HCT116 (cell line): ENCODE results near the gene BIVM.

Source experiments
- JUND ChIP-seq: IDR thresholded peaks from 2 replicates; pipeline ENCODE4 v1.6.1; 2012
- RAD21 ChIP-seq: IDR thresholded peaks from 2 replicates; pipeline ENCODE4 v1.6.1; 2012; ENCODE audit warnings: low read depth, mild to moderate bottlenecking
- SIN3A ChIP-seq: IDR thresholded peaks from 2 replicates; pipeline ENCODE4 v1.6.1; 2012; ENCODE audit warnings: low read depth
- TF ChIP-seq, protein P1 (sequence below), 3 experiments: fragments of 200-600 bp in 1 of 3; sonication (generic) in 1 of 3; IDR thresholded peaks in 2 of 3; conservative IDR thresholded peaks in 1 of 3; 2 replicates each; pipeline ENCODE4 v1.5.1; 2012 to 2017; ENCODE audit warnings: low read depth in 2 of 3, low read length in 2 of 3, antibody characterized with exemption in 1 of 3, borderline replicate concordance in 1 of 3, control low read depth in 1 of 3, mild to moderate bottlenecking in 1 of 3, mixed read lengths in 1 of 3, mixed run types in 1 of 3, moderate library complexity in 1 of 3; ENCODE audit not compliant: insufficient read depth in 1 of 3

GRCh38 chr13:102846261-102847015, 47.5 kb downstream of the BIVM start:
- TF ChIP-seq, protein P1, sequence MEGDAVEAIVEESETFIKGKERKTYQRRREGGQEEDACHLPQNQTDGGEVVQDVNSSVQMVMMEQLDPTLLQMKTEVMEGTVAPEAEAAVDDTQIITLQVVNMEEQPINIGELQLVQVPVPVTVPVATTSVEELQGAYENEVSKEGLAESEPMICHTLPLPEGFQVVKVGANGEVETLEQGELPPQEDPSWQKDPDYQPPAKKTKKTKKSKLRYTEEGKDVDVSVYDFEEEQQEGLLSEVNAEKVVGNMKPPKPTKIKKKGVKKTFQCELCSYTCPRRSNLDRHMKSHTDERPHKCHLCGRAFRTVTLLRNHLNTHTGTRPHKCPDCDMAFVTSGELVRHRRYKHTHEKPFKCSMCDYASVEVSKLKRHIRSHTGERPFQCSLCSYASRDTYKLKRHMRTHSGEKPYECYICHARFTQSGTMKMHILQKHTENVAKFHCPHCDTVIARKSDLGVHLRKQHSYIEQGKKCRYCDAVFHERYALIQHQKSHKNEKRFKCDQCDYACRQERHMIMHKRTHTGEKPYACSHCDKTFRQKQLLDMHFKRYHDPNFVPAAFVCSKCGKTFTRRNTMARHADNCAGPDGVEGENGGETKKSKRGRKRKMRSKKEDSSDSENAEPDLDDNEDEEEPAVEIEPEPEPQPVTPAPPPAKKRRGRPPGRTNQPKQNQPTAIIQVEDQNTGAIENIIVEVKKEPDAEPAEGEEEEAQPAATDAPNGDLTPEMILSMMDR (IDR thresholded peaks at IDR 0.05 in 2 of 3, conservative IDR thresholded peaks at IDR 0.05 in 1 of 3; ENCODE audit: borderline replicate concordance in 1 of 3, insufficient read depth in 1 of 3, low read depth in 2 of 3, low read length in 2 of 3), result no peak
- no peak; the same call in 1 of the 2 replicates for TF ChIP-seq RAD21
- no peak for TF ChIP-seq SIN3A
- TF ChIP-seq JUND, result no peak
